ENCODE data around the gene PRLR.

GRCh38 chr5:35185518-35185917 lies 44.8 kb downstream of the PRLR start:
- TF ChIP-seq CTCF (IDR thresholded peaks at IDR 0.05; ENCODE audit: low read depth, low read length) (no peak), EZH2phosphoT487 (IDR thresholded peaks at IDR 0.05; ENCODE audit: low read depth) (no peak)

All from OCI-LY3 (cell line).